Activated B cell treated with CpG ODN at 0.5 μM for 24 hours (primary cell): ENCODE results near the gene SBNO2. TPM values are rescaled to one million over a fixed set of nuclear protein-coding genes. Genes with fewer than 3 reads are reported as not detected.

Experiments
- ATAC-seq: fragments of 200-7000 bp; cut with Tn5 transposase; one replicate; pipeline ENCODE4 v1.10.0; 2021; ENCODE audit warnings: low read depth, mild to moderate bottlenecking, moderate library complexity
- CTCF ChIA-PET: fragments of 350-600 bp; sonication (Branson Sonifier 250); formaldehyde crosslinking; loops from one replicate; lab custom pipeline; 2021; ENCODE audit warnings: antibody characterized with exemption; lab: Charles Lee
- POLR2A ChIA-PET: fragments of 350-600 bp; sonication (Branson Sonifier 250); formaldehyde crosslinking; loops from one replicate; lab custom pipeline; 2021; ENCODE audit warnings: antibody characterized with exemption; lab: Charles Lee
- DNase-seq: peaks from one replicate; pipeline ENCODE4 v3.0.0; 2022
- H3K27ac Mint-ChIP-seq: one replicate; pipeline ENCODE4 v1.8.0; 2020; ENCODE audit warnings: mixed read lengths
- H3K27me3 Mint-ChIP-seq: one replicate; pipeline ENCODE4 v1.8.0; 2021; ENCODE audit warnings: mixed read lengths
- H3K36me3 Mint-ChIP-seq: one replicate; pipeline ENCODE4 v1.8.0; 2021; ENCODE audit warnings: low read depth, mixed read lengths
- H3K4me1 Mint-ChIP-seq: one replicate; pipeline ENCODE4 v1.8.0; 2021; ENCODE audit warnings: mixed read lengths
- H3K4me3 Mint-ChIP-seq: one replicate; pipeline ENCODE4 v1.8.0; 2020; ENCODE audit warnings: mild to moderate bottlenecking, mixed read lengths
- H3K9me3 Mint-ChIP-seq: one replicate; pipeline ENCODE4 v1.8.0; 2020; ENCODE audit warnings: mixed read lengths
- CTCF ChIP-seq: fragments of 200-600 bp; IDR thresholded peaks from one replicate; pipeline ENCODE4 v1.8.0; 2022; ENCODE audit warnings: antibody characterized with exemption, mild to moderate bottlenecking
- intact Hi-C: fragments of 100-400 bp; cut with micrococcal nuclease; formaldehyde crosslinking; loops from one replicate; pipeline ENCODE4 v1.15.1; 2024
- total RNA-seq: library from RNA; stranded (reverse); gene quantifications from 2 replicates; pipeline ENCODE4 v1.2.3, GENCODE V29; 2022

Gene SBNO2
- total RNA-seq, 1 donor from 2014 or later, result 127 TPM

GRCh38 chr19:1135454-1135853 is 38.6 kb downstream of the SBNO2 start:
- Mint-ChIP-seq H3K4me1 (peaks cover 36% of the 10 kb centered on the region), H3K9me3 (no peaks in the 10 kb centered on the region), H3K4me3 (no peak overlapping the region), H3K36me3 (peaks cover 10% of the 10 kb centered on the region), H3K27me3 (no peaks in the 10 kb centered on the region), H3K27ac (no peak overlapping the region)
- no peak for TF ChIP-seq CTCF
- DNase-seq (no peak), ATAC-seq (no peak)
- ChIA-PET CTCF (no interaction called here), POLR2A (interaction anchor here (1.0 to 1.2 kb wide), 2 partner anchors 22 to 133 kb away, joined by 3 to 5 read pairs; partner anchors contain the start of gene CIRBP)
- intact Hi-C loops, result no loop called here

GRCh38 chr19:1134431-1134830 is 39.6 kb downstream of the SBNO2 start:
- H3K36me3 Mint-ChIP-seq, result peaks cover 4% of the 10 kb centered on the region
- ATAC-seq (no peak), DNase-seq (no peak)
- no peak overlapping the region for H3K4me3 Mint-ChIP-seq
- H3K9me3 Mint-ChIP-seq, result no peaks in the 10 kb centered on the region
- no peak overlapping the region for H3K27ac Mint-ChIP-seq
- no peaks in the 10 kb centered on the region for H3K27me3 Mint-ChIP-seq
- CTCF ChIA-PET, result interaction anchor here (1.2 kb wide), 1 partner anchor 21 kb away, joined by 9 read pairs; no protein-coding TSS in a partner anchor
- TF ChIP-seq CTCF, result no peak
- POLR2A ChIA-PET, result interaction anchor here (0.5 kb wide), 1 partner anchor 241 kb away, joined by 4 read pairs; the partner anchor contains the start of genes MED16 and RNU6-9
- intact Hi-C loops, result loop anchor here (5.0 kb wide), 2 partner anchors 58 to 187 kb away; no protein-coding TSS in a partner anchor
- peaks cover 45% of the 10 kb centered on the region for H3K4me1 Mint-ChIP-seq

- CTCF ChIA-PET, result interaction anchor here (1.2 kb wide), 1 partner anchor 20 kb away, joined by 9 read pairs; no protein-coding TSS in a partner anchor
- POLR2A ChIA-PET, result interaction anchor here (0.5 to 4.0 kb wide), 9 partner anchors 12 to 240 kb away, joined by 3 to 25 read pairs (median 4); partner anchors contain the start of genes ABCA7, CIRBP, MED16 and RNU6-9
- H3K9me3 Mint-ChIP-seq, result no peaks in the 10 kb centered on the region
- TF ChIP-seq CTCF, result no peak
- peak overlapping the region; percentile 86 for H3K4me3 Mint-ChIP-seq
- DNase-seq (peak; percentile 64), ATAC-seq (peak; percentile 64)
- peak overlapping the region; percentile 56 for H3K27ac Mint-ChIP-seq
- H3K36me3 Mint-ChIP-seq, result peaks cover 2% of the 10 kb centered on the region
- peaks cover 45% of the 10 kb centered on the region for H3K4me1 Mint-ChIP-seq
- no peaks in the 10 kb centered on the region for H3K27me3 Mint-ChIP-seq
- intact Hi-C loops, result loop anchor here (2.0 to 5.0 kb wide), 4 partner anchors 21 to 186 kb away; partner anchors contain the start of gene GPX4
These were observed 40.6 kb downstream of the SBNO2 start for GRCh38 chr19:1133471-1133929.

GRCh38 chr19:1132552-1133383 is 41.3 kb downstream of the SBNO2 start:
- Mint-ChIP-seq H3K9me3 (no peaks in the 10 kb centered on the region), H3K27ac (peak overlapping the region; percentile 74), H3K4me3 (peak overlapping the region; percentile 86), H3K27me3 (no peaks in the 10 kb centered on the region), H3K36me3 (peaks cover 2% of the 10 kb centered on the region), H3K4me1 (peaks cover 47% of the 10 kb centered on the region)
- intact Hi-C loops, result loop anchor here (1.0 to 5.0 kb wide), 6 partner anchors 20 to 335 kb away; partner anchors contain the start of genes GPX4, PTBP1 and SBNO2
- CTCF ChIA-PET, result interaction anchor here (1.2 kb wide), 1 partner anchor 19 kb away, joined by 9 read pairs; no protein-coding TSS in a partner anchor
- no peak for TF ChIP-seq CTCF
- DNase-seq (peak; percentile 40), ATAC-seq (peak; percentile 1)
- POLR2A ChIA-PET, result interaction anchor here (0.5 to 4.0 kb wide), 17 partner anchors 9 to 770 kb away, joined by 3 to 25 read pairs (median 4); partner anchors contain the start of genes ABCA7, ARHGAP45, CIRBP and SBNO2
